GM06990 (cell line): ENCODE results near the gene TUB.

Experiments used
- DNase-seq: peaks from one replicate; pipeline ENCODE4 v3.0.0-alpha.2; 2011; ENCODE audit not compliant: insufficient read length; ENCODE audit errors: extremely low read depth
- H3K27me3 ChIP-seq: replicated peaks from 2 replicates; pipeline ENCODE4 v1.6.0; 2011; ENCODE audit warnings: low read length; ENCODE audit not compliant: control insufficient read depth, insufficient read depth
- H3K36me3 ChIP-seq: 2 replicates; pipeline ENCODE4 v1.5.1; 2011; ENCODE audit warnings: low read length; ENCODE audit not compliant: control insufficient read depth, insufficient read depth
- H3K4me3 ChIP-seq: replicated peaks from 2 replicates; pipeline ENCODE4 v1.5.1; 2011; ENCODE audit warnings: low read depth, mild to moderate bottlenecking, control low read depth, low read length
- TF ChIP-seq, protein P1 (sequence below): IDR thresholded peaks from 2 replicates; pipeline ENCODE4 v1.5.1; 2011; ENCODE audit warnings: low read length, control low read depth, mild to moderate bottlenecking, inconsistent platforms; ENCODE audit not compliant: insufficient read depth, poor library complexity, severe bottlenecking

Gene TUB

DNA sequence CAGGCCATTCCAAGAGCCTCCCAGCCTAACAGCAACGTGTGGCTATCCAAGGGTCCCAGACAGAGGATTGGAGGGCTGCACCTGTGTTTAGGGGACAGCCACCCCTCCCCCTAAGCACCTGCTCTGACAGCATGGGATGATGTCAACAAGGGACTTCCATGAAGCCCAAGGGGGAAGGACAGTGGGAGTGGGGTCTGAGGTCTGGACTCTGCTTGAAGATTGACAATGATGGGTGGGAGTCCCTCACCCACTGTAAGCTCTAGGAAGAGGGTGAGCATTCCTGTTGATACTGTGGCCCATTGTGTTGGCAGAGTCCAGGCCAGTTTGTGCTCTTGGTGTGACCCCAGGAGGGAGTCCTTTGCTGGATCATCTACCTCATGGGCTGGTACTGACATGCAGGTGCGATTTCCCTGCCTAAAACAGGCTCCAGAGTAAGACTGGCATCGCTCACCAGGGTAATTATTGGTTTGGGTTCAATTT is 46.9 kb upstream of the TUB start:
- Histone ChIP-seq H3K36me3 (no peaks in the 10 kb centered on the region), H3K4me3 (no peak overlapping the region), H3K27me3 (no peaks in the 10 kb centered on the region; the same call in 1 of the 2 replicates)
- DNase-seq = no peak
- TF ChIP-seq, protein P1, sequence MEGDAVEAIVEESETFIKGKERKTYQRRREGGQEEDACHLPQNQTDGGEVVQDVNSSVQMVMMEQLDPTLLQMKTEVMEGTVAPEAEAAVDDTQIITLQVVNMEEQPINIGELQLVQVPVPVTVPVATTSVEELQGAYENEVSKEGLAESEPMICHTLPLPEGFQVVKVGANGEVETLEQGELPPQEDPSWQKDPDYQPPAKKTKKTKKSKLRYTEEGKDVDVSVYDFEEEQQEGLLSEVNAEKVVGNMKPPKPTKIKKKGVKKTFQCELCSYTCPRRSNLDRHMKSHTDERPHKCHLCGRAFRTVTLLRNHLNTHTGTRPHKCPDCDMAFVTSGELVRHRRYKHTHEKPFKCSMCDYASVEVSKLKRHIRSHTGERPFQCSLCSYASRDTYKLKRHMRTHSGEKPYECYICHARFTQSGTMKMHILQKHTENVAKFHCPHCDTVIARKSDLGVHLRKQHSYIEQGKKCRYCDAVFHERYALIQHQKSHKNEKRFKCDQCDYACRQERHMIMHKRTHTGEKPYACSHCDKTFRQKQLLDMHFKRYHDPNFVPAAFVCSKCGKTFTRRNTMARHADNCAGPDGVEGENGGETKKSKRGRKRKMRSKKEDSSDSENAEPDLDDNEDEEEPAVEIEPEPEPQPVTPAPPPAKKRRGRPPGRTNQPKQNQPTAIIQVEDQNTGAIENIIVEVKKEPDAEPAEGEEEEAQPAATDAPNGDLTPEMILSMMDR = no peak

DNA sequence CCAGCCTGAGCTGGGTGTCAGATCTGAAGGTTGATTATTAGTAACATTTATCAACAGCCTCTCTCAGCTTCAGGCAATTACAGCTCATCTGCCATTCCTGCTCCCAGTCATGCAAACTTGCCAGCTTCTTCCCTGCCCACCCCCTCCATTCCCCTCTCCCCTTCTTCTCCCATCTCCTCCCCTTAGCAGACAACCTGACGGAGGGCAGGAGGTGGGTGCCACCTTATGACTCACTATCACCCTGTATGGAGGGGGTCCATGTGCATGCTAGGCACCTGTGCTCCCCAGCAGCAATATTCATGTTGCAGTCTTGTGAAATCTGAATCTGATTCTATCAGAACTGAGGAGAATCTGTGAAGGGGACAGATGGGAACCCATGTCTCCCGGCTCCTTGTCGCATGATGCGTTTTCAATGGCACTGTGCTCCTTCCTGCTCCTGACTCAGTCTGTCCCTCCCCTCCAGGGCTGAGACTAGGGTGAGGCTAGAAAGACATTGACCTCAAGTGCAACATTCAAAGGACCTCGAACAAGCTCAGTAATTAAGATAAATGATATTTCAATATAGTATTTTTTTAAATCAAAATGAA is 46.3 kb upstream of the TUB start:
- TF ChIP-seq, protein P1 = no peak
- H3K27me3 ChIP-seq = no peaks in the 10 kb centered on the region; the same call in 1 of the 2 replicates
- no peak for DNase-seq
- H3K4me3 ChIP-seq = no peak overlapping the region
- no peaks in the 10 kb centered on the region for H3K36me3 ChIP-seq

DNA sequence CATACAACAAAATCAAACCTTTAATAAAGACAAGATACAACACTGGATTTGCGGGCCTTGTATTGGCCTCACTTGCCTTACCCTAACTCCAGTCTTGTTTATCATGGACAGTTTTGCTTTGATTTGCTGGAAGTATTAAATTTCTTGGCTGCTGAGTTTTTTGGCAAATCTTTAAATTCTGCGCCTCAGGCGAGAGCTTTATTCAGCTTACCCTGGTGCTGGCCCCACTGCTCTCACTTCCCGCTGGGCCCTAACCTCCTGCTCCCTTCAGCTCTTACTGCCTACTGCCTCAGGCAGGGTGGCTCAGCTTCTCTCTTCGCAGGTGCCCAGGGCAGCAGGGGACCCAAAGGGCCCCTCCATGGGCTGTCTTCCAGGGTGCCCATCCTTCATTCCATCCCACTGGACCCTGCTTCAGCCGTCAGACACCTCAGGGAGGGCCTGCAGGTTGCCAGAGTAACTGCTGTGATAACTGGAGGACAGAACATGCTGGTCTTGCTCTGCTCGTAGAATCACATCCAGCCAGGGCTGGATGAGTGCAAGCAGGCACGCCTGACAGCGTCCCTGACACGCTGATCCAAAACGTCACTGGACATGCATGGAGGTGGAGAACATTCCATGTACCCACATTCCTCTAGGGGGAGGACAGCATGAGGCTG is 45.7 kb upstream of the TUB start:
- no peak overlapping the region for H3K4me3 ChIP-seq
- no peaks in the 10 kb centered on the region; the same call in 1 of the 2 replicates for H3K27me3 ChIP-seq
- no peaks in the 10 kb centered on the region for H3K36me3 ChIP-seq
- TF ChIP-seq, protein P1 = no peak
- no peak for DNase-seq

DNA sequence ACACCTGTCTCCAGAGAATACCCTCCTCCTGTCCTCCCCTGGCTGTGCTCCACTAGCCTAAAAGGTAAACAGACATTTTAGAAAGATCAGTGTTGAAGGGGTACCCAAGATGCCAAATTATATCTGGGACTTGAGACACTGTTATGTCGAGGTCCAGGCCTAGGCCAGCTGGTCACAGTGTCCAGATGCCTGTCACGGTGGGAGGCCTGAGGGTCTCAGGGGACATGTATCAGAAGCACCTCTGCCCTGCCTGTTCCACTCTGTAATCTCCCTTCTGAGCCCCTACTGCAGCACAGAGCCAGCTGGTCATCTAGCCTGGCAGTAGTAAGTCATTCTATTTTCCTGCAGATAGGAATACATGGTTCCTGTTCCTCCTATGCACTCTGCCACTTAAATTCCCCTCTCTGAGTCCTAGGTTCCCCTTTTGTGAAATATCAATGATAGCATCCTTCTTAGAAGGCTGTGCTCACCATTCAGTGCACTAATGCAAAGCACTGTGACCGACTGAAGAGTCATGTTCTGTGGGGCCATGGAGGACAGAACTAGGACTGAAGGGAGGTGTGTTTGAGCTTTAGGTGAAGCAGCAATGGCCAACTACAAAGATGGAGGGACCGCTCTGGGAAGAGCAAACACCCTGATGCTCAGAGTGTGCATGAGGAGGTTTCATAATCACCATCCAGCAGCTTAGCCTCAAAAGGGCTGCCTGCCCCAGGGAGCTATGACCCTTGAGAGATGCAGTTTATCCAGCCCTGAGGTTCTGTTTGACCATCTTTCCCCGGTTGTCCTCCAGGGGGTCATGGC is 44.8 kb upstream of the TUB start:
- Histone ChIP-seq H3K36me3 (no peaks in the 10 kb centered on the region), H3K27me3 (no peaks in the 10 kb centered on the region; the same call in 1 of the 2 replicates), H3K4me3 (no peak overlapping the region)
- no peak for DNase-seq
- TF ChIP-seq, protein P1 = no peak

DNA sequence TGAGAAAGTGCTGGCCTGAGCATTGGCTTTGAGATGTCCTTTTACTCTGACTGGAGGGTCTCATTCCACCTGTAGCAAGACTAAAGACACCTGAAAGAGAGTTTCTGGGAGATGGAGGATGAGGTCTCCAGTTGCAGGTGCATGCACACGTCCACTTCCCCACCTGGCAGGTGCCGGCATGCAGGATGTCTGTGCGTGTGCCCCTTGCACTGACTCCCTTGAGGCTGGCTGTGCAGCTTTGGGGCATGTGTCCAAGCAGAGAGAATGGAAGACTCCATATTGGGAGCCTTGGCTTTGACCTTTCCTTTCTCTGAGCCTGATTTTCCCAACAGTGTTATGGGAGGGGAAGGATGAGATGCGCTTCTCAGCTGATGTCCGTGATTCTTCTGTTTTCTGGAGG is 44.0 kb upstream of the TUB start:
- TF ChIP-seq, protein P1 = no peak
- DNase-seq = no peak
- Histone ChIP-seq H3K36me3 (no peaks in the 10 kb centered on the region), H3K4me3 (no peak overlapping the region), H3K27me3 (no peaks in the 10 kb centered on the region; the same call in 1 of the 2 replicates)
